NCI-H446 treated with DMSO at 0.1 percent for 48 hours (cell line): Measurements from ENCODE around the gene CTDP1.
"Not testable (repeated sequence)": the region's sequence is repeated elsewhere in the genome, so short reads cannot be mapped to it uniquely, and the experiment has no call there.

Experiments
- DNase-seq: peaks from one replicate; lab custom pipeline; 2025; lab: John Stamatoyannopoulos, UW

CTDP1 gene

GRCh38 chr18:79698668-79699335 is 19.2 kb downstream of the CTDP1 start:
- DNase-seq, result no peak

GRCh38 chr18:79699653-79700052 is 20.1 kb downstream of the CTDP1 start:
- no peak for DNase-seq

GRCh38 chr18:79702906-79703305 is 23.3 kb downstream of the CTDP1 start:
- DNase-seq, result no peak

GRCh38 chr18:79704631-79705030 is 25.0 kb downstream of the CTDP1 start:
- DNase-seq, result no peak

GRCh38 chr18:79705272-79705671 is 25.7 kb downstream of the CTDP1 start:
- no peak for DNase-seq

GRCh38 chr18:79706006-79706405 is 26.4 kb downstream of the CTDP1 start:
- no peak for DNase-seq

- no peak for DNase-seq
These were observed 27.1 kb downstream of the CTDP1 start for GRCh38 chr18:79706658-79707057.

- no peak for DNase-seq
These were observed 27.6 kb downstream of the CTDP1 start for GRCh38 chr18:79707239-79707638.

- no peak for DNase-seq
These were observed 28.1 kb downstream of the CTDP1 start for GRCh38 chr18:79707671-79708070.

GRCh38 chr18:79708412-79708811 is 28.8 kb downstream of the CTDP1 start:
- no peak for DNase-seq

- DNase-seq, result no peak
These were observed 32.7 kb downstream of the CTDP1 start for GRCh38 chr18:79712206-79712857.

GRCh38 chr18:79713341-79713740 is 33.7 kb downstream of the CTDP1 start:
- no peak for DNase-seq

- no peak for DNase-seq
These were observed 35.1 kb downstream of the CTDP1 start for GRCh38 chr18:79714531-79715240.

- DNase-seq, result no peak
These were observed 35.7 kb downstream of the CTDP1 start for GRCh38 chr18:79715280-79715679.

GRCh38 chr18:79717059-79717458 is 37.5 kb downstream of the CTDP1 start:
- no peak for DNase-seq

- DNase-seq, result no peak
These were observed 38.0 kb downstream of the CTDP1 start for GRCh38 chr18:79717555-79718074.

GRCh38 chr18:79718126-79718525 is 38.5 kb downstream of the CTDP1 start:
- no peak for DNase-seq

GRCh38 chr18:79718878-79719477 is 39.4 kb downstream of the CTDP1 start:
- DNase-seq, result no peak

- not testable (repeated sequence) for DNase-seq
These were observed 40.1 kb downstream of the CTDP1 start for GRCh38 chr18:79719478-79720358.

GRCh38 chr18:79720359-79720733 is 40.7 kb downstream of the CTDP1 start:
- DNase-seq, result no peak

- no peak for DNase-seq
These were observed 43.4 kb downstream of the CTDP1 start for GRCh38 chr18:79723036-79723435.

- no peak for DNase-seq
These were observed 44.0 kb downstream of the CTDP1 start for GRCh38 chr18:79723628-79724027.
